ENCODE data around the gene MTHFD2L. TPM values are rescaled to one million over a fixed set of nuclear protein-coding genes. Genes with fewer than 3 reads are reported as not detected.

The MTHFD2L gene
- total RNA-seq, 4 donors from 2014 or later: 22.3 to 30.8 (median 27.0) TPM

GRCh38 chr4:74324262-74324661, 166.3 kb downstream of the MTHFD2L start:
- no peaks in the 10 kb centered on the region for H3K9me3 ChIP-seq
- WGBS, 2 donors: 75 to 85% methylated on average over 3 of the region's 3 CpGs
- H3K27ac ChIP-seq: no peak overlapping the region
- no peak overlapping the region for H3K4me3 ChIP-seq (replicated peaks in 1 of 3)
- H3K36me3 ChIP-seq: no peaks in the 10 kb centered on the region
- no peak for TF ChIP-seq POLR2A (IDR thresholded peaks at IDR 0.05)
- TF ChIP-seq, protein P1, sequence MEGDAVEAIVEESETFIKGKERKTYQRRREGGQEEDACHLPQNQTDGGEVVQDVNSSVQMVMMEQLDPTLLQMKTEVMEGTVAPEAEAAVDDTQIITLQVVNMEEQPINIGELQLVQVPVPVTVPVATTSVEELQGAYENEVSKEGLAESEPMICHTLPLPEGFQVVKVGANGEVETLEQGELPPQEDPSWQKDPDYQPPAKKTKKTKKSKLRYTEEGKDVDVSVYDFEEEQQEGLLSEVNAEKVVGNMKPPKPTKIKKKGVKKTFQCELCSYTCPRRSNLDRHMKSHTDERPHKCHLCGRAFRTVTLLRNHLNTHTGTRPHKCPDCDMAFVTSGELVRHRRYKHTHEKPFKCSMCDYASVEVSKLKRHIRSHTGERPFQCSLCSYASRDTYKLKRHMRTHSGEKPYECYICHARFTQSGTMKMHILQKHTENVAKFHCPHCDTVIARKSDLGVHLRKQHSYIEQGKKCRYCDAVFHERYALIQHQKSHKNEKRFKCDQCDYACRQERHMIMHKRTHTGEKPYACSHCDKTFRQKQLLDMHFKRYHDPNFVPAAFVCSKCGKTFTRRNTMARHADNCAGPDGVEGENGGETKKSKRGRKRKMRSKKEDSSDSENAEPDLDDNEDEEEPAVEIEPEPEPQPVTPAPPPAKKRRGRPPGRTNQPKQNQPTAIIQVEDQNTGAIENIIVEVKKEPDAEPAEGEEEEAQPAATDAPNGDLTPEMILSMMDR (IDR thresholded peaks at IDR 0.05): no peak
- no peaks in the 10 kb centered on the region for H3K27me3 ChIP-seq
- no peak for DNase-seq
- intact Hi-C loops (cut with DNase I): no loop called here
- no peaks in the 10 kb centered on the region for H3K4me1 ChIP-seq

- no peaks in the 10 kb centered on the region for H3K36me3 ChIP-seq
- H3K9me3 ChIP-seq: no peaks in the 10 kb centered on the region
- WGBS, 2 donors: 85 to 91% methylated on average over 2 of the region's 2 CpGs
- no peak overlapping the region for H3K4me3 ChIP-seq (replicated peaks in 1 of 3)
- intact Hi-C loops (cut with DNase I): no loop called here
- no peak overlapping the region for H3K27ac ChIP-seq
- TF ChIP-seq POLR2A (IDR thresholded peaks at IDR 0.05): no peak
- TF ChIP-seq, protein P1 (IDR thresholded peaks at IDR 0.05): no peak
- no peaks in the 10 kb centered on the region for H3K27me3 ChIP-seq
- no peak for DNase-seq
- no peaks in the 10 kb centered on the region for H3K4me1 ChIP-seq
Measured at GRCh38 chr4:74325886-74326285, 168.0 kb downstream of the MTHFD2L start.

DNA sequence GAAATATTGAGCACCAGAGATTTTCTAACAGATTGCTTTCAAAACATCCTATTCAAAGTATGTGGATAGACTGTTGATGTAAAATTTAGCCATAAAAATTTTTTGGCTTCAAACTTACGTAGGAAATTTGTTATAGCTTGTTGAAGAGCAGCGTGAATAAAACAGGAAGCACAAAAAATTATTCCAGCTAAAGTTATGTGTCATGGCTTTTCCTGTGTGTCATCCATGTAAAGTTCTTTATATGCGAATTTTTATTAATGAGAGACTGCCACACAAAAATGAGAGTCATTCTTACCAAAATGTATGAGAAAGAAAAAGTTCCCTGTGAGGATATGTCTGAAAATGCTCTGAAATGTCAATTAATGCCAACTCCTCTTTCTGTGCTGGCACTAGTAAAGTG, 169.8 kb downstream of the MTHFD2L start:
- Histone ChIP-seq H3K4me3 (replicated peaks in 1 of 3) (no peak overlapping the region), H3K4me1 (no peaks in the 10 kb centered on the region), H3K36me3 (no peaks in the 10 kb centered on the region), H3K9me3 (no peaks in the 10 kb centered on the region), H3K27me3 (no peaks in the 10 kb centered on the region), H3K27ac (no peak overlapping the region)
- intact Hi-C loops (cut with DNase I): no loop called here
- TF ChIP-seq, protein P1 (IDR thresholded peaks at IDR 0.05): no peak
- no peak for TF ChIP-seq POLR2A (IDR thresholded peaks at IDR 0.05)
- no peak for DNase-seq
- WGBS, 2 donors: 75 to 76% methylated on average over 3 of the region's 3 CpGs

DNA sequence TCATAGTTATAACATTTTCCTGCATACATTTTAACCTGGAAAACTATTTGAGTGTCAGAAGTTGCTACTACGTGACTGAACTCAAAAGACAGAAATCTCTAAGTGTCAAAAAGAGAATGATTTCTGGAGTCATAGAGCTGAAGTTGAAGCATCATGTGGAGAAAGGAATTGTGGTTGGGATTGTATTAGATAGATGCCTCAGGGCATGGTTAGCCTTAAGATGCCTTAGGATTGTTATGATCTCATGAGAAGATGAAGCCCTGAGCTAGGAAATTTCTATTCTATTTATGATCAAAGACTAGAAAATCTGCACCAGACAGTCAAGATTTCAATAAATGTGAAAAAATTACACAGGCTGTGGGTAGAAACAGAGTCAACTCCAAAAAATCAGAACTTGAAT, 170.6 kb downstream of the MTHFD2L start:
- Histone ChIP-seq H3K27me3 (no peaks in the 10 kb centered on the region), H3K9me3 (no peaks in the 10 kb centered on the region), H3K36me3 (no peaks in the 10 kb centered on the region), H3K4me3 (replicated peaks in 1 of 3) (no peak overlapping the region), H3K27ac (no peak overlapping the region), H3K4me1 (no peaks in the 10 kb centered on the region)
- TF ChIP-seq, protein P1 (IDR thresholded peaks at IDR 0.05): no peak
- no peak for TF ChIP-seq POLR2A (IDR thresholded peaks at IDR 0.05)
- 91 to 92% methylated on average over 1 of the region's 1 CpG for WGBS, 2 donors
- DNase-seq: no peak
- intact Hi-C loops (cut with DNase I): no loop called here

DNA sequence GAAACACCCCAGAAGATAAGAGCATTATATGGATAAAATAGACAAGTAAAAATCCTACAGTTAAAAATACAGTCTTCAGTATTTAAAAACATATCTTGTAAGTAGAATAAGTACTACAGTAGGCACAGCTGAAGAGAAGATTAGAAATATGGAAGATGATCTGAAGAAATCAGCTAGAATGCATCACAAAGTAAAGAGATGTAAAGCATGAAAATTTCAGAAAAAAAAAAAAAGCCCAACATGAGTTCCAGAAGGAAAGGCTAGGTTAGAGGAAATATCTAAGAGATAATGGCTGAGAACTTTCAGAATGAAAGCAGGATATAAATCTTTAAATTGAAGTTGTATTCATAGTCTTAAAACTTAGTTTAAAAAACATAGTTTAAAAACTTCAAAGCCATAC, 171.4 kb downstream of the MTHFD2L start:
- intact Hi-C loops (cut with DNase I): no loop called here
- no peak overlapping the region for H3K4me3 ChIP-seq (replicated peaks in 1 of 3)
- no peaks in the 10 kb centered on the region for H3K36me3 ChIP-seq
- H3K4me1 ChIP-seq: no peaks in the 10 kb centered on the region
- H3K9me3 ChIP-seq: no peaks in the 10 kb centered on the region
- TF ChIP-seq, protein P1 (IDR thresholded peaks at IDR 0.05): no peak
- no peak for TF ChIP-seq POLR2A (IDR thresholded peaks at IDR 0.05)
- H3K27me3 ChIP-seq: no peaks in the 10 kb centered on the region
- DNase-seq: no peak
- H3K27ac ChIP-seq: no peak overlapping the region
